Endothelial cell (in vitro differentiated cells): Measurements from ENCODE around the gene PTPRM. TPM values are rescaled to one million over a fixed set of nuclear protein-coding genes. Genes with fewer than 3 reads are reported as not detected.

Source experiments
- DNase-seq: peaks from one replicate; pipeline ENCODE4 v3.0.0; 2021; ENCODE audit warnings: low spot score
- H3K27ac Mint-ChIP-seq: one replicate; pipeline ENCODE4 v1.8.0; 2021; ENCODE audit warnings: mixed read lengths, inconsistent platforms; ENCODE audit not compliant: unreplicated experiment
- H3K27me3 Mint-ChIP-seq: one replicate; pipeline ENCODE4 v1.8.0; 2021; ENCODE audit warnings: mild to moderate bottlenecking, moderate library complexity, mixed read lengths, inconsistent platforms; ENCODE audit not compliant: unreplicated experiment
- H3K36me3 Mint-ChIP-seq: one replicate; pipeline ENCODE4 v1.8.0; 2021; ENCODE audit warnings: mild to moderate bottlenecking, low read depth, mixed read lengths, inconsistent platforms; ENCODE audit not compliant: unreplicated experiment
- H3K4me1 Mint-ChIP-seq: one replicate; pipeline ENCODE4 v1.8.0; 2021; ENCODE audit warnings: mild to moderate bottlenecking, mixed read lengths, inconsistent platforms; ENCODE audit not compliant: unreplicated experiment
- H3K4me3 Mint-ChIP-seq: one replicate; pipeline ENCODE4 v1.8.0; 2021; ENCODE audit warnings: mild to moderate bottlenecking, mixed read lengths, inconsistent platforms; ENCODE audit not compliant: unreplicated experiment
- H3K9me3 Mint-ChIP-seq: one replicate; pipeline ENCODE4 v1.8.0; 2021; ENCODE audit warnings: mixed read lengths, inconsistent platforms; ENCODE audit not compliant: unreplicated experiment
- total RNA-seq: library from RNA; stranded (reverse); fragmentation: NEBNext Ultra II Directional; extraction: Animal tissue kit (Norgen Biotek cat#: 25700); gene quantifications from one replicate; pipeline ENCODE4 v1.2.1, GENCODE V29; 2021; ENCODE audit not compliant: unreplicated experiment
- TF ChIP-seq, protein P1 (sequence below): fragments of 200-600 bp; sonication (generic); IDR thresholded peaks from one replicate; pipeline ENCODE4 v1.5.0; 2021; ENCODE audit warnings: antibody characterized with exemption; ENCODE audit not compliant: unreplicated experiment

PTPRM gene
- total RNA-seq, 1 donor from 2014 or later, result 284 TPM

DNA sequence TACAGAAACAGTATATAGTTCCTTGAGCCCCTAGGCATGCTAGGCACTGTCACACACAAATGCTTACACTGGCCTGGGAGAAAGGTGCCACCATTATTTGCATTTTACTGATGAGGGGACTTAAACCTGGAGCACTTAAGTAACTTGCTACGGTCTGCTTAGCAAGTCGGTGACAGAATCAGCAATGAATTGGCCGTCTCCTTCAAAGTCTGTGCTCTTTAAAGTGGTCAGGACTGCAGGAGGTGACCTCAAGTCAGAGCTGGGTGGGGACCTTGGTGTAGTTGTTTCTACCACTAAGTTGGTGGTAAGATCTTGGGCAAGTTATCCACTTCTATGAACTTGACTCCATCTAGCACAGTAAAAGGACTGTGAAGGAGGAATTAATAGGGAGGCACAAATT is 34.8 kb downstream of the PTPRM start:
- peaks cover 4% of the 10 kb centered on the region for H3K36me3 Mint-ChIP-seq
- H3K27ac Mint-ChIP-seq, result no peak overlapping the region
- no peaks in the 10 kb centered on the region for H3K9me3 Mint-ChIP-seq

DNA sequence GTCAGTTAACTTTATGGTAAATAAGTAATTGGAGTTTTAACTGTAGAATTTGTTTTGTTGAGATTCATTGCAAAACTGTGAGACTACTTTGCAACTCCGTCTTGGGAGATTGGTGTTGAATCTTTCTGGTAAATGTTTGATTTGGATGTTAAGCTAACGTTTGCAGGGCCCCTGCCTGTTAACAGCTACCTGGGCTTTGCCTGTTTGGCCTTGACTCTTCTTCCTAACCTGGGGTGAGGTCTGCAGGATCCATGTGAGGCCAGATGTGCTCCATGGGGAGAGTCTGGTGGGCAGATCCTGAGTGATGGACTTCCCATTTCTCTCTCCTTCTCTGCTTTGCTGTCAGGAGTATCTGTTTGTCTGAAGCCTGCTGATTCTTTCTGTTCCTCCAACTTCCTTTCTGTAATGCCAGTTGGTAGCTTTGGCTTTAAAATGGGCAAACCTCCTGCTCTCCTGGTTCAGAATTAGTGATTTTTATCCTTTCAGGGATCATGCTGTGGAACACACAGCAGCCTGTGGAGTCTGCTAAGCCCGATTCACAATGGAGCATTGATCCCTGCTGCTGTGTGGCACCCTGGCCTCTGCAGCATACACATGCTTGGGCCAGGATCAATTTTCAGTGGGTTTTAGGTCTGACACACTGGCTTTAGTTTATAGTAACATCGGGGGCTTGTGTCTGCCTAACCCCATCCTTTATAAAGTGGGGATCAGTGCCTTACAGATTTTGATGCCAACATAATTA is 36.3 kb downstream of the PTPRM start:
- no peaks in the 10 kb centered on the region for H3K9me3 Mint-ChIP-seq
- DNase-seq, result no peak
- no peak overlapping the region for H3K27ac Mint-ChIP-seq
- H3K4me3 Mint-ChIP-seq, result no peak overlapping the region
- H3K4me1 Mint-ChIP-seq, result peaks cover 54% of the 10 kb centered on the region
- TF ChIP-seq, protein P1, sequence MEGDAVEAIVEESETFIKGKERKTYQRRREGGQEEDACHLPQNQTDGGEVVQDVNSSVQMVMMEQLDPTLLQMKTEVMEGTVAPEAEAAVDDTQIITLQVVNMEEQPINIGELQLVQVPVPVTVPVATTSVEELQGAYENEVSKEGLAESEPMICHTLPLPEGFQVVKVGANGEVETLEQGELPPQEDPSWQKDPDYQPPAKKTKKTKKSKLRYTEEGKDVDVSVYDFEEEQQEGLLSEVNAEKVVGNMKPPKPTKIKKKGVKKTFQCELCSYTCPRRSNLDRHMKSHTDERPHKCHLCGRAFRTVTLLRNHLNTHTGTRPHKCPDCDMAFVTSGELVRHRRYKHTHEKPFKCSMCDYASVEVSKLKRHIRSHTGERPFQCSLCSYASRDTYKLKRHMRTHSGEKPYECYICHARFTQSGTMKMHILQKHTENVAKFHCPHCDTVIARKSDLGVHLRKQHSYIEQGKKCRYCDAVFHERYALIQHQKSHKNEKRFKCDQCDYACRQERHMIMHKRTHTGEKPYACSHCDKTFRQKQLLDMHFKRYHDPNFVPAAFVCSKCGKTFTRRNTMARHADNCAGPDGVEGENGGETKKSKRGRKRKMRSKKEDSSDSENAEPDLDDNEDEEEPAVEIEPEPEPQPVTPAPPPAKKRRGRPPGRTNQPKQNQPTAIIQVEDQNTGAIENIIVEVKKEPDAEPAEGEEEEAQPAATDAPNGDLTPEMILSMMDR, result no peak
- peaks cover 4% of the 10 kb centered on the region for H3K36me3 Mint-ChIP-seq
- no peaks in the 10 kb centered on the region for H3K27me3 Mint-ChIP-seq

More for the DNA sequence above, 34.8 kb downstream of the PTPRM start:
- no peak overlapping the region for H3K4me3 Mint-ChIP-seq
- H3K27me3 Mint-ChIP-seq, result no peaks in the 10 kb centered on the region
- TF ChIP-seq, protein P1, result no peak
- H3K4me1 Mint-ChIP-seq, result peaks cover 45% of the 10 kb centered on the region
- no peak for DNase-seq

DNA sequence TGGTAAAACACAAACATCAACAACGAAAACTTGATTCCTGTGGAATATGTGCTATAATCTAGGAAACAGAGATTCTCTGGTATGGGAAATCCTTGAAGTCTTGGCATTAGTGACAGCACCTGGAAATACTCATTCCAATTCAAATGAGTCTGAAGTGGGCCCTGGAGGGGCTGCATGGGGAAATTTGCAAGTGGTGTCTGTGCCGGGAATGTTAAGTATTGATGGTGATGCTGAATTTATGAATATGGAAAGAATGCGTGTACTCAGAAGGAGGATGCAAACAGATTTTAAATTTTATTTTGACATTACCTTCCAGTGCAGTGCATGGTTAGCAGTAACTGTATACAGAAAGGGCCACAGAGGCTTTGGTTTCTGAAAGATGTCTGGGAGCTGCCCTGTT is 37.2 kb downstream of the PTPRM start:
- Mint-ChIP-seq H3K27me3 (no peaks in the 10 kb centered on the region), H3K27ac (no peak overlapping the region), H3K36me3 (peaks cover 4% of the 10 kb centered on the region), H3K4me1 (peaks cover 60% of the 10 kb centered on the region), H3K9me3 (no peaks in the 10 kb centered on the region), H3K4me3 (no peak overlapping the region)
- TF ChIP-seq, protein P1, result no peak
- no peak for DNase-seq

DNA sequence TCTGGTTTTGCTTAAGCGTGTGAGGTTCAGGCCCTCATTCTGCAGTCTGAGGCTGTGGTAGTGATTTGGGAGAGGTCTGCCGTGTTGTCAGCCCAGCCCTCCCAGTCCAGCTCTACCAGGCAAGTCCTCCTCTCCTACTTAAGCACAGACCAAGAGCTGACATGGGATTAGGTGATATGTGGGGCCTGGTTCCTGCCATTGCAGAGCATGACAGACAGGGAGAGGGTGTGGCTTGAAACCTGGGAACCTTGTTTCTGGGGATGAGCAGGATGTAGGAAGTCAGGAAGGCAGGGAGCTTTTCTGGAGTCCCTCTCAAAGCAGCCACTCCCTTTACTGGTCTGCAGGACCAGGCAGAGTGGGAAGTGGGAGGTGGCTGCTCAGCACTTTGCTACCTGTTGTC is 38.6 kb downstream of the PTPRM start:
- no peaks in the 10 kb centered on the region for H3K9me3 Mint-ChIP-seq
- peaks cover 52% of the 10 kb centered on the region for H3K4me1 Mint-ChIP-seq
- H3K27ac Mint-ChIP-seq, result no peak overlapping the region
- TF ChIP-seq, protein P1, result no peak
- DNase-seq, result no peak
- H3K4me3 Mint-ChIP-seq, result no peak overlapping the region
- no peaks in the 10 kb centered on the region for H3K36me3 Mint-ChIP-seq
- no peaks in the 10 kb centered on the region for H3K27me3 Mint-ChIP-seq

DNA sequence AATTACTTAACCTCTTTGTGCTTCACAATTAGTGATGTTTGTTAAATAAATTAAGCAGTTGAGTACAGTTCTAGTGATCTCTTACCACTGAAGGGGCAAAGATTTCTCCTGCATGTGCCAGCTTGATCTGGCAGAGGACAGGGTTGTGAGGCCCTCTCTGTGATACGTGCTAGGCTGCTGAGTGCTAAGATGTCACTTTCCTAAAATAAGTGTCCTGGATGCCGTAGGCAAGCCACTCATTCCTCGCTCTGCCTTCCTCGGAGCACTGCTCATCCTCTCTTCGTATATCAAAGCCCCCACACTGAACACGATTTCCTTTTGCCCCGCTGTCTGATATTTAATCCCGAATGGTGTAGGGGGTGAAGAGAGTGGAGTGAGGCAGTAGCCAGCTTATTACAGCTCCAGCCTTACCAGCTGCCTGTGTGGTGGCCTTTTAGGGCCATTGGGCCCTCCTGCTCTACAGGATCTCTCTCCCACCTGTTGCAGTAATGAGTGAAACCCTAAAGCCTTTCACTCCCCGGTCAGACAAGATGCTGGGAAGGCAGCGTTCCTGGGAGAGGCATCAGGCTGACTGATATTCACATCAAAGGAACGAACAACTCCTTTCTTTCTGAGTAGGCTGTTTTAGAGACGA is 40.5 kb downstream of the PTPRM start:
- Mint-ChIP-seq H3K4me1 (peaks cover 45% of the 10 kb centered on the region), H3K36me3 (no peaks in the 10 kb centered on the region), H3K4me3 (no peak overlapping the region), H3K9me3 (no peaks in the 10 kb centered on the region), H3K27ac (no peak overlapping the region), H3K27me3 (no peaks in the 10 kb centered on the region)
- TF ChIP-seq, protein P1, result no peak
- no peak for DNase-seq
